T-helper 17 cell (primary cell): ENCODE measurements around the gene CUZD1. TPM values are rescaled to one million over a fixed set of nuclear protein-coding genes. Genes with fewer than 3 reads are reported as not detected.

Experiments
- ATAC-seq: fragments of 150-1000 bp; cut with Tn5 transposase; 2 replicates; pipeline ENCODE4 v1.10.0; 2021; ENCODE audit warnings: mild to moderate bottlenecking, moderate library complexity
- DNase-seq, 3 donors: peaks; one replicate each; pipeline versions ENCODE4 v3.0.0 to v3.0.0-alpha.2; 2020 to 2021
- H3K9me3 ChIP-seq: one replicate; pipeline ENCODE4 v1.7.0; 2013; ENCODE audit warnings: low read length, mild to moderate bottlenecking; ENCODE audit not compliant: control insufficient read depth, poor library complexity, severe bottlenecking
- H3K27ac Mint-ChIP-seq: one replicate; pipeline ENCODE4 v1.8.0; 2022; ENCODE audit warnings: mild to moderate bottlenecking, moderate library complexity, mixed read lengths
- H3K27me3 Mint-ChIP-seq: one replicate; pipeline ENCODE4 v1.8.0; 2022; ENCODE audit warnings: mixed read lengths
- H3K36me3 Mint-ChIP-seq: one replicate; pipeline ENCODE4 v1.8.0; 2022; ENCODE audit warnings: low read depth, mixed read lengths
- H3K4me1 Mint-ChIP-seq: one replicate; pipeline ENCODE4 v1.8.0; 2022; ENCODE audit warnings: mild to moderate bottlenecking, mixed read lengths
- H3K4me3 Mint-ChIP-seq: one replicate; pipeline ENCODE4 v1.8.0; 2022; ENCODE audit warnings: mild to moderate bottlenecking, moderate library complexity, mixed read lengths
- total RNA-seq, 4 donors: library from RNA in 2 of 4; stranded (reverse) in 2 of 4; gene quantifications; one replicate each; pipeline ENCODE4 v1.2.3 and lab custom pipeline; 2022 to 2026

CUZD1 gene
- total RNA-seq, 2 donors from 2014 or later, result 0.73 to 0.82 TPM

GRCh38 chr10:122822973-122823690, 22.5 kb downstream of the CUZD1 start:
- no peaks in the 10 kb centered on the region for H3K4me1 Mint-ChIP-seq
- H3K4me3 Mint-ChIP-seq, result no peak overlapping the region
- DNase-seq, result no peak
- peaks cover 78% of the 10 kb centered on the region for H3K27me3 Mint-ChIP-seq
- no peak overlapping the region for H3K27ac Mint-ChIP-seq
- no peaks in the 10 kb centered on the region for H3K9me3 ChIP-seq
- ATAC-seq, result no peak
- no peaks in the 10 kb centered on the region for H3K36me3 Mint-ChIP-seq

GRCh38 chr10:122821808-122822207, 23.8 kb downstream of the CUZD1 start:
- Mint-ChIP-seq H3K27me3 (peaks cover 90% of the 10 kb centered on the region), H3K4me3 (no peak overlapping the region), H3K36me3 (peaks cover 3% of the 10 kb centered on the region), H3K27ac (no peak overlapping the region), H3K4me1 (no peaks in the 10 kb centered on the region)
- DNase-seq, result no peak
- no peaks in the 10 kb centered on the region for H3K9me3 ChIP-seq
- no peak for ATAC-seq

- H3K4me1 Mint-ChIP-seq, result no peaks in the 10 kb centered on the region
These were observed 30.2 kb downstream of the CUZD1 start for GRCh38 chr10:122815458-122815857.

GRCh38 chr10:122814493-122814892, 31.2 kb downstream of the CUZD1 start:
- H3K4me3 Mint-ChIP-seq, result no peak overlapping the region
- ATAC-seq (no peak), DNase-seq (no peak)
- no peaks in the 10 kb centered on the region for H3K9me3 ChIP-seq
- no peak overlapping the region for H3K27ac Mint-ChIP-seq
- H3K36me3 Mint-ChIP-seq, result peaks cover 3% of the 10 kb centered on the region
- no peaks in the 10 kb centered on the region for H3K4me1 Mint-ChIP-seq
- peaks cover 67% of the 10 kb centered on the region for H3K27me3 Mint-ChIP-seq

More at GRCh38 chr10:122815458-122815857, 30.2 kb downstream of the CUZD1 start:
- ATAC-seq, result no peak
- no peaks in the 10 kb centered on the region for H3K9me3 ChIP-seq
- Mint-ChIP-seq H3K36me3 (peaks cover 3% of the 10 kb centered on the region), H3K27ac (no peak overlapping the region), H3K4me3 (no peak overlapping the region), H3K27me3 (peaks cover 74% of the 10 kb centered on the region)
- no peak for DNase-seq

GRCh38 chr10:122812751-122813150, 32.9 kb downstream of the CUZD1 start:
- H3K27me3 Mint-ChIP-seq, result peaks cover 58% of the 10 kb centered on the region
- no peak for DNase-seq
- H3K27ac Mint-ChIP-seq, result no peak overlapping the region
- no peak for ATAC-seq
- H3K4me1 Mint-ChIP-seq, result no peaks in the 10 kb centered on the region
- H3K9me3 ChIP-seq, result no peaks in the 10 kb centered on the region
- H3K36me3 Mint-ChIP-seq, result peaks cover 2% of the 10 kb centered on the region
- no peak overlapping the region for H3K4me3 Mint-ChIP-seq

- no peak overlapping the region for H3K4me3 Mint-ChIP-seq
- no peaks in the 10 kb centered on the region for H3K36me3 Mint-ChIP-seq
- H3K4me1 Mint-ChIP-seq, result no peaks in the 10 kb centered on the region
- peaks cover 19% of the 10 kb centered on the region for H3K27me3 Mint-ChIP-seq
- no peak for ATAC-seq
- H3K27ac Mint-ChIP-seq, result no peak overlapping the region
- H3K9me3 ChIP-seq, result no peaks in the 10 kb centered on the region
- DNase-seq, result no peak
These were observed 43.4 kb downstream of the CUZD1 start for GRCh38 chr10:122802282-122802681.

- ATAC-seq, result no peak
- H3K9me3 ChIP-seq, result no peaks in the 10 kb centered on the region
- Mint-ChIP-seq H3K36me3 (no peaks in the 10 kb centered on the region), H3K27me3 (peaks cover 45% of the 10 kb centered on the region), H3K4me3 (no peak overlapping the region), H3K4me1 (no peaks in the 10 kb centered on the region), H3K27ac (no peak overlapping the region)
- DNase-seq, result no peak
These were observed 46.9 kb downstream of the CUZD1 start for GRCh38 chr10:122798704-122799231.

GRCh38 chr10:122796796-122797195, 48.9 kb downstream of the CUZD1 start:
- Mint-ChIP-seq H3K27ac (no peak overlapping the region), H3K4me3 (no peak overlapping the region), H3K36me3 (peaks cover 2% of the 10 kb centered on the region), H3K27me3 (peaks cover 61% of the 10 kb centered on the region), H3K4me1 (no peaks in the 10 kb centered on the region)
- DNase-seq (no peak), ATAC-seq (no peak)
- H3K9me3 ChIP-seq, result no peaks in the 10 kb centered on the region

GRCh38 chr10:122795924-122796323, 49.7 kb downstream of the CUZD1 start:
- Mint-ChIP-seq H3K27ac (no peak overlapping the region), H3K4me3 (no peak overlapping the region), H3K4me1 (no peaks in the 10 kb centered on the region), H3K27me3 (peaks cover 62% of the 10 kb centered on the region), H3K36me3 (peaks cover 2% of the 10 kb centered on the region)
- ATAC-seq, result no peak
- H3K9me3 ChIP-seq, result no peaks in the 10 kb centered on the region
- DNase-seq, result no peak

GRCh38 chr10:122786269-122786668, 59.4 kb downstream of the CUZD1 start:
- no peaks in the 10 kb centered on the region for H3K4me1 Mint-ChIP-seq
- no peaks in the 10 kb centered on the region for H3K36me3 Mint-ChIP-seq
- ATAC-seq (no peak), DNase-seq (no peak)
- no peak overlapping the region for H3K27ac Mint-ChIP-seq
- H3K4me3 Mint-ChIP-seq, result no peak overlapping the region
- peaks cover 13% of the 10 kb centered on the region for H3K27me3 Mint-ChIP-seq
- H3K9me3 ChIP-seq, result no peaks in the 10 kb centered on the region

- no peaks in the 10 kb centered on the region for H3K36me3 Mint-ChIP-seq
- no peak overlapping the region for H3K27ac Mint-ChIP-seq
- no peaks in the 10 kb centered on the region for H3K9me3 ChIP-seq
- H3K4me1 Mint-ChIP-seq, result no peaks in the 10 kb centered on the region
- ATAC-seq, result no peak
- H3K27me3 Mint-ChIP-seq, result peaks cover 22% of the 10 kb centered on the region
- H3K4me3 Mint-ChIP-seq, result no peak overlapping the region
- no peak for DNase-seq
These were observed 62.7 kb downstream of the CUZD1 start for GRCh38 chr10:122782911-122783310.

Other genes with a start within 250 kb of the CUZD1 start
- gene C10orf120, start 146.0 kb downstream of the CUZD1 start, total RNA-seq, result not detected
- gene FAM24B, start 33.7 kb upstream of the CUZD1 start, total RNA-seq, result 10 to 100 TPM in 1 of 2 donors, 1 to 10 TPM in 1; 9.0 to 10.7 TPM
- gene FAM24A, start 64.8 kb upstream of the CUZD1 start, total RNA-seq, result not detected
- gene C10orf88, start 108.4 kb upstream of the CUZD1 start, total RNA-seq, result 1 to 10 TPM; 5.7 to 6.8 TPM
- 10 to 100 TPM; 10.3 to 10.5 TPM for gene PSTK, start 134.5 kb upstream of the CUZD1 start, total RNA-seq
- 10 to 100 TPM; 35.7 to 56.1 TPM for gene IKZF5, start 162.9 kb upstream of the CUZD1 start, total RNA-seq
- 10 to 100 TPM; 19.8 to 24.0 TPM for gene ACADSB, start 163.1 kb upstream of the CUZD1 start, total RNA-seq